K562 (cell line): ENCODE results near the gene ZSCAN25. TPM values are rescaled to one million over a fixed set of nuclear protein-coding genes. Genes with fewer than 3 reads are reported as not detected.

Experiments used
- ATAC-seq: fragments of 200-7000 bp; cut with Tn5 transposase; 3 replicates; pipeline ENCODE4 v1.9.1; 2020; ENCODE audit warnings: moderate library complexity
- BruUV-seq: library from RNA; stranded (reverse); fragments of 400-500 nt; replicated peaks from 2 replicates; lab custom pipeline; 2021; lab: Mats Ljungman, UMichigan
- CTCF ChIA-PET: fragments of 300-600 bp; formaldehyde crosslinking; extraction: SDS; loops from one replicate; lab custom pipeline; 2021; ENCODE audit warnings: low intra/inter-chr PET ratio; lab: Yijun Ruan, JAX
- POLR2A ChIA-PET: fragments of 300-600, 350-650 bp; sonication (Branson Sonifier 250); formaldehyde crosslinking; extraction: SDS; loops from one replicate; lab custom pipeline; 2021; ENCODE audit warnings: antibody characterized with exemption, inconsistent platforms; lab: Yijun Ruan, JAX
- DNase-seq, 4 experiments: peaks; one replicate each; pipeline versions ENCODE4 v3.0.0 to v3.0.0-alpha.2; 2011 to 2018; ENCODE audit warnings: low spot score in 3 of 4, mixed read lengths in 3 of 4; ENCODE audit errors: extremely low read depth in 1 of 4
- FAIRE-seq: peaks from 2 replicates; lab custom pipeline; 2011; peaks lifted over from hg19 to GRCh38; lab: Jason Lieb, UNC
- H2AFZ ChIP-seq: 2 replicates; pipeline ENCODE4 v1.6.0; 2011; ENCODE audit warnings: low read depth, low read length, control low read depth, inconsistent platforms
- H3K27ac ChIP-seq: fragments of 200-600 bp; 3 replicates; pipeline ENCODE4 v1.8.0; 2011; ENCODE audit warnings: low read depth, mild to moderate bottlenecking, control low read depth, inconsistent platforms, low read length, moderate library complexity, mixed read lengths; ENCODE audit errors: extremely low read depth
- H3K27me3 ChIP-seq, 2 experiments: fragments of 300-600 bp in 1 of 2; 2 replicates in 1 of 2; 3 replicates in 1 of 2; pipeline versions ENCODE4 v1.6.0 to v1.8.0; 2011; ENCODE audit warnings: inconsistent platforms in 2 of 2, low read length in 2 of 2, mild to moderate bottlenecking in 1 of 2, mixed read lengths in 1 of 2, moderate library complexity in 1 of 2; ENCODE audit not compliant: control insufficient read depth in 2 of 2, insufficient read depth in 2 of 2
- H3K36me3 ChIP-seq: fragments of 300-600 bp; 3 replicates; pipeline ENCODE4 v1.8.0; 2011; ENCODE audit warnings: mild to moderate bottlenecking, low read length, inconsistent platforms; ENCODE audit not compliant: control insufficient read depth, insufficient read depth
- H3K4me1 ChIP-seq, 2 experiments: fragments of 200-600 bp in 1 of 2; replicated peaks in 1 of 2; 2 replicates in 1 of 2; 3 replicates in 1 of 2; pipeline versions ENCODE4 v1.5.1 to v1.8.0; 2011; ENCODE audit warnings: inconsistent platforms in 2 of 2, low read length in 2 of 2, mild to moderate bottlenecking in 1 of 2, mixed read lengths in 1 of 2, moderate library complexity in 1 of 2; ENCODE audit not compliant: control insufficient read depth in 2 of 2, insufficient read depth in 2 of 2
- H3K4me2 ChIP-seq: 2 replicates; pipeline ENCODE4 v1.6.1; 2011; ENCODE audit warnings: low read length, control low read depth, inconsistent platforms, mixed read lengths; ENCODE audit not compliant: insufficient read depth
- H3K4me3 ChIP-seq: fragments of 200-600 bp; sonication (generic), shearing (Covaris generic); 2 replicates; pipeline ENCODE4 v1.5.1; 2016; ENCODE audit warnings: control low read depth, inconsistent platforms
- H3K79me2 ChIP-seq: fragments of 200-600 bp; 3 replicates; pipeline ENCODE4 v1.8.0; 2011; ENCODE audit warnings: low read length, inconsistent platforms; ENCODE audit not compliant: control insufficient read depth, insufficient read depth
- H3K9ac ChIP-seq, 2 experiments: 2 replicates each; pipeline versions ENCODE4 v1.6.0 to v1.6.1; 2011; ENCODE audit warnings: low read depth in 2 of 2, low read length in 2 of 2, control low read depth in 1 of 2, inconsistent platforms in 1 of 2, mild to moderate bottlenecking in 1 of 2, mixed read lengths in 1 of 2; ENCODE audit not compliant: insufficient read depth in 1 of 2
- H3K9me1 ChIP-seq: one replicate; pipeline ENCODE4 v1.6.0; 2011; ENCODE audit warnings: inconsistent platforms, mild to moderate bottlenecking, low read length, moderate library complexity; ENCODE audit not compliant: control insufficient read depth, insufficient read depth
- H3K9me3 ChIP-seq: replicated peaks from 2 replicates; pipeline ENCODE4 v1.5.1; 2011; ENCODE audit warnings: low read depth, low read length, inconsistent platforms; ENCODE audit not compliant: control insufficient read depth, insufficient read depth
- H4K20me1 ChIP-seq: replicated peaks from 2 replicates; pipeline ENCODE4 v1.6.1; 2011; ENCODE audit warnings: low read length, inconsistent platforms, mixed read lengths; ENCODE audit not compliant: control insufficient read depth, insufficient read depth
- ESRRA ChIP-seq: fragments of 450-650 bp; IDR thresholded peaks from 2 replicates; pipeline ENCODE4 v1.6.1; 2014; ENCODE audit warnings: low read depth, mild to moderate bottlenecking, moderate library complexity, borderline replicate concordance
- HDAC1 ChIP-seq, 2 experiments: fragments of 450-650 bp; IDR thresholded peaks; 2 replicates each; pipeline ENCODE4 v1.6.1; 2016 to 2017; ENCODE audit warnings: inconsistent platforms in 1 of 2, mild to moderate bottlenecking in 1 of 2, moderate library complexity in 1 of 2
- HNRNPUL1 ChIP-seq: fragments of 200-400 bp; formaldehyde crosslinking; IDR thresholded peaks from 2 replicates; pipeline ENCODE4 v1.6.1; 2017; ENCODE audit warnings: low read length
- KDM1A ChIP-seq, 2 experiments: fragments of 450-650 bp; IDR thresholded peaks; 2 replicates each; pipeline ENCODE4 v1.6.1; 2016; ENCODE audit warnings: mild to moderate bottlenecking in 2 of 2
- NFXL1 ChIP-seq: fragments of 450-650 bp; formaldehyde crosslinking; IDR thresholded peaks from 2 replicates; pipeline ENCODE4 v1.4.0; 2021; ENCODE audit warnings: mild to moderate bottlenecking
- WGBS: fragments of 100-300 bp; shearing (Covaris generic); methylation state at CpG from one replicate; pipeline ENCODE4 v1.1.6; 2016; ENCODE audit warnings: low coverage, mixed read lengths; ENCODE audit not compliant: insufficient coverage; ENCODE audit errors: missing lambda C conversion rate; 5-methylcytosine and 5-hydroxymethylcytosine counted together
- in situ Hi-C: fragments of 300-500 bp; cut with MboI; formaldehyde crosslinking; loops from 4 replicates; pipeline ENCODE4 v1.15.0; 2018; ENCODE audit warnings: inconsistent platforms, mixed read lengths
- intact Hi-C: fragments of 100-400 bp; cut with micrococcal nuclease; formaldehyde crosslinking; loops from 2 replicates; pipeline ENCODE4 v1.14.2; 2022
- polyA plus RNA-seq, 8 experiments: library from polyadenylated mRNA; depleted of rRNA in 4 of 8; stranded (reverse) in 5 of 8; unstranded in 3 of 8; fragments of >200 nt; fragmentation: Nextera tagmentation in 2 of 8; fragmentation: Illumina TruSeq in 1 of 8; extraction: Ambion mirVana in 2 of 8; extraction: Trizol in 1 of 8; gene quantifications; 2 replicates each; pipeline versions ENCODE4 v1.2.1 to v1.2.3, GENCODE V29; 2011 to 2014; ENCODE audit warnings: inconsistent platforms in 1 of 8, missing spikeins in 1 of 8
- total RNA-seq, 7 experiments: library from RNA; depleted of rRNA in 6 of 7; stranded (reverse); fragments of >200 nt in 6 of 7; fragmentation: Illumina TruSeq in 2 of 7; extraction: Trizol in 2 of 7; gene quantifications; 2 replicates each; pipeline versions ENCODE4 v1.2.1 to v1.2.3, GENCODE V29; 2011 to 2021; ENCODE audit warnings: low replicate concordance in 1 of 7
- TF ChIP-seq, protein P1 (sequence below): sonication (generic); formaldehyde crosslinking; IDR thresholded peaks from 2 replicates; pipeline ENCODE4 v1.8.1; 2023; ENCODE audit warnings: mild to moderate bottlenecking, missing genetic modification reagents, moderate library complexity
- TF ChIP-seq, protein P2 (sequence below), 2 experiments: fragments of 450-650 bp; IDR thresholded peaks; 2 replicates each; pipeline ENCODE4 v1.6.1; 2016

The ZSCAN25 gene
- total and polyA plus RNA-seq, 9 of the 15 experiments (the other 6 are each of a cell fraction or from before 2014, with no cell fraction given), result 0.94 to 18.4 (median 12.8) TPM

DNA sequence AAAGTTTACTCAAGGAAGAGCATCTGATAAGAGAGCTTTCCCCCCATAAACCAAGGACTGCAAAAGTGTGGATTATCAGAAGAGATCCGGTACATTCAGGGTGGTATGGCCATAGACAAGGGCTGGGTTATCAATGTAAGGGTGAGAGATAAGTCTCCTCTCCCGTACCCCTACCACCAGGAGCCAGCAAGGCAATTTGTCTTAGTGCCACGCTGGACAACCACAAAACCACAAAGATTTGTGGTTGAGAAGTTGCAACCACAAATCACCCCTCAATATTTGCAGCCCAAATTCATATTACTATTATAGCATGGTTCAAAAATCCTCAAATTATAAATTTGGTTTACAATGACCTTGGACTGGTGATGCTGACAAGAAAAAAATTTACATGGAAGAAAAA lies 2.3 kb upstream of the ZSCAN25 start:
- DNase-seq, result no peak
- ATAC-seq, result no peak
- Histone ChIP-seq H3K4me3 (no peak overlapping the region), H3K9me3 (peaks cover 3% of the 10 kb centered on the region; the same call in 1 of the 2 replicates), H3K4me2 (no peak overlapping the region), H3K4me1 (peaks cover 14 to 17% of the 10 kb centered on the region in 2 experiments; a peak in 4 of 5 replicates), H3K36me3 (peaks cover 16% of the 10 kb centered on the region), H3K9ac (no peak overlapping the region), H3K9me1 (no peaks in the 10 kb centered on the region), H3K27ac (no peak overlapping the region), H3K79me2 (peaks cover 16% of the 10 kb centered on the region), H4K20me1 (no peaks in the 10 kb centered on the region), H3K27me3 (peaks cover 2 to 14% of the 10 kb centered on the region in 2 experiments; a peak in 2 of 5 replicates), H2AFZ (no peak overlapping the region)
- TF ChIP-seq HNRNPUL1, result no peak
- 0 out of 4 replicates have a peak, but pooled peaks of 1 of the 2 experiments have one; percentile 30 for TF ChIP-seq HDAC1 (IDR thresholded peaks at IDR 0.05)
- TF ChIP-seq, protein P1, sequence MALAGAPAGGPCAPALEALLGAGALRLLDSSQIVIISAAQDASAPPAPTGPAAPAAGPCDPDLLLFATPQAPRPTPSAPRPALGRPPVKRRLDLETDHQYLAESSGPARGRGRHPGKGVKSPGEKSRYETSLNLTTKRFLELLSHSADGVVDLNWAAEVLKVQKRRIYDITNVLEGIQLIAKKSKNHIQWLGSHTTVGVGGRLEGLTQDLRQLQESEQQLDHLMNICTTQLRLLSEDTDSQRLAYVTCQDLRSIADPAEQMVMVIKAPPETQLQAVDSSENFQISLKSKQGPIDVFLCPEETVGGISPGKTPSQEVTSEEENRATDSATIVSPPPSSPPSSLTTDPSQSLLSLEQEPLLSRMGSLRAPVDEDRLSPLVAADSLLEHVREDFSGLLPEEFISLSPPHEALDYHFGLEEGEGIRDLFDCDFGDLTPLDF (CRISPR knock-in tag), result no peak
- no peak for TF ChIP-seq NFXL1 (CRISPR knock-in tag)
- TF ChIP-seq KDM1A (IDR thresholded peaks at IDR 0.05), result peak; percentile 74 to 76
- TF ChIP-seq ESRRA, result peak; percentile 65; the same call in 1 of the 2 replicates
- TF ChIP-seq, protein P2, sequence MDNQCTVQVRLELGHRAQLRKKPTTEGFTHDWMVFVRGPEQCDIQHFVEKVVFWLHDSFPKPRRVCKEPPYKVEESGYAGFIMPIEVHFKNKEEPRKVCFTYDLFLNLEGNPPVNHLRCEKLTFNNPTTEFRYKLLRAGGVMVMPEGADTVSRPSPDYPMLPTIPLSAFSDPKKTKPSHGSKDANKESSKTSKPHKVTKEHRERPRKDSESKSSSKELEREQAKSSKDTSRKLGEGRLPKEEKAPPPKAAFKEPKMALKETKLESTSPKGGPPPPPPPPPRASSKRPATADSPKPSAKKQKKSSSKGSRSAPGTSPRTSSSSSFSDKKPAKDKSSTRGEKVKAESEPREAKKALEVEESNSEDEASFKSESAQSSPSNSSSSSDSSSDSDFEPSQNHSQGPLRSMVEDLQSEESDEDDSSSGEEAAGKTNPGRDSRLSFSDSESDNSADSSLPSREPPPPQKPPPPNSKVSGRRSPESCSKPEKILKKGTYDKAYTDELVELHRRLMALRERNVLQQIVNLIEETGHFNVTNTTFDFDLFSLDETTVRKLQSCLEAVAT (IDR thresholded peaks at IDR 0.05), result peak in 1 of 2 experiments; percentile 66; a peak in 1 of 4 replicates
- intact Hi-C loops, result no loop called here
- in situ Hi-C loops, result no loop called here
- ChIA-PET CTCF (no interaction called here), POLR2A (interaction anchor here (1.4 kb wide), 1 partner anchor 7 kb away, joined by 4 read pairs; no protein-coding TSS in a partner anchor)
- WGBS, result 2% methylated on average over 3 of the region's 3 CpGs
- BruUV-seq, result no TSS peak
- no peak for FAIRE-seq
